ENCODE measurements around the gene TBCK.

DNA sequence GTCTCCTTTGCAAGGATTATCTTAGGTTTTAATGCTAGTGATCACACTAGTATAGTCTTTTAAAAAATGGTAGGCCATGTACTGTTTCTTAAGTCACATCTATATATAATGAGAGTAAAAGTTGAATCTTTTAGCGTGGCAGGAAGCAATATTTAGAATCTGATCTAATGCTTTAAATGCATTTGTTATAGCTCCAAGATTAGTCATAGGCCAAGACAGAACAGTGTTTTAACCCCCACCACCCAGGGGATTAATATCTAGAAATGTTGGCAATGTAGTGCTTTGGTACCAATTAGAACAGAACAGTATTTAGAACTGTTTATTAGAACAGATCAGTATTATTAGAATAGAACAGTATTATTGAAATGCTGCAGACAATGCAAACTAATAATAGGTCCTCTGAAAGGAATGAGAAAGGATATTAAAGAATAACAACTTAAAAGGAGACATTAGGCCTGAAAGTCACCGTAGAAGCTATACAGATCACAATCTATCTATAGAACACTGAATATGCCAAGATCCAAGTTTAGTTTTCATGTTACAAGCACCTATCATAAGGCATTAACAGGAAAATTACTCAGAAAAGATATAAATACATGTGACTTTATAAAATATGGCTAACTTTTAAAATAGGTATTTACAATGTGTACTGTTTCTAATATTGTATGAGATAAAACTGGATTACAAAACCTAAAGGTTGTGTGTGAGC lies 274.6 kb downstream of the TBCK start:
- TF ChIP-seq POLR2AphosphoS5 (IDR thresholded peaks at IDR 0.05; ENCODE audit: insufficient read depth, low read depth, low read length), result no peak
- TF ChIP-seq POLR2A (IDR thresholded peaks at IDR 0.05; ENCODE audit: low read depth, low read length), result no peak
